Ecto neural progenitor cell (in vitro differentiated cells): Measurements from ENCODE around the gene TRIM7.
"Not testable (repeated sequence)": the region's sequence is repeated elsewhere in the genome, so short reads cannot be mapped to it uniquely, and the experiment has no call there.

Experiments used
- DNase-seq: peaks from one replicate; pipeline ENCODE4 v3.0.0-alpha.2; 2018; ENCODE audit warnings: low spot score

TRIM7 gene

DNA sequence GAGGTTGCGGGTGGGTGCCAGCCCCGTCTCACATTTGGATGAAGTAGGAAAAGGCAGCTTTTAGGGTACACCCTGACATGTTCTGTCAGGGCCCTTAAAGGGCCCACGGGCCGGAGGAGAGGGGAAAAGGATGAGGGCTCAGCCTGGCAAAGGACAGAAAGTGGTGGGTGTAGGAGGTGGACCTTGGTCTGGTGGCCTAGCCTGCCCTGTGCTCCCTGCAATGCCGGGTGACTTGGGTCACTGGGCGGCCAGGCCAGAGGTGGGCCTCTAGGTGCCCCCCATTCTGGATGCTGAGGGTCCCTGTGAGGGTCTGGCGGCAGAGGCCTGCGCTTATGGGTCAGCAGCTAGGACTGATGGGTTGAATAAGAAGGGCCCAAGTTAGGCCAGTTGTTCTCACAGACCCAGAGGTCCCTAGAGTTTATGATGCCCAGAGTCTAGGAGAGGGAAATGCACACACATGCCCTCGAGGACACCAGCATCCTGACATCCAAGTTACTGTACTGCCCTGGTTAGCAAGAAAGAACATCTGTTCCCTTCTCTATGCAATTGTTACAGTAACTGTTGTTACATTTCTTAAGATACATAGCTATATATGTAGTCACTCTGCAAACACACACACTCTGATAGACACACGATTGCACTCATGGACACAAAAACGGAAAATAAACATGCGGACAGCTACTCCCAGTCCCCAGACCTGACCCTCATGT, 12.5 kb downstream of the TRIM7 start:
- DNase-seq, result no peak

DNA sequence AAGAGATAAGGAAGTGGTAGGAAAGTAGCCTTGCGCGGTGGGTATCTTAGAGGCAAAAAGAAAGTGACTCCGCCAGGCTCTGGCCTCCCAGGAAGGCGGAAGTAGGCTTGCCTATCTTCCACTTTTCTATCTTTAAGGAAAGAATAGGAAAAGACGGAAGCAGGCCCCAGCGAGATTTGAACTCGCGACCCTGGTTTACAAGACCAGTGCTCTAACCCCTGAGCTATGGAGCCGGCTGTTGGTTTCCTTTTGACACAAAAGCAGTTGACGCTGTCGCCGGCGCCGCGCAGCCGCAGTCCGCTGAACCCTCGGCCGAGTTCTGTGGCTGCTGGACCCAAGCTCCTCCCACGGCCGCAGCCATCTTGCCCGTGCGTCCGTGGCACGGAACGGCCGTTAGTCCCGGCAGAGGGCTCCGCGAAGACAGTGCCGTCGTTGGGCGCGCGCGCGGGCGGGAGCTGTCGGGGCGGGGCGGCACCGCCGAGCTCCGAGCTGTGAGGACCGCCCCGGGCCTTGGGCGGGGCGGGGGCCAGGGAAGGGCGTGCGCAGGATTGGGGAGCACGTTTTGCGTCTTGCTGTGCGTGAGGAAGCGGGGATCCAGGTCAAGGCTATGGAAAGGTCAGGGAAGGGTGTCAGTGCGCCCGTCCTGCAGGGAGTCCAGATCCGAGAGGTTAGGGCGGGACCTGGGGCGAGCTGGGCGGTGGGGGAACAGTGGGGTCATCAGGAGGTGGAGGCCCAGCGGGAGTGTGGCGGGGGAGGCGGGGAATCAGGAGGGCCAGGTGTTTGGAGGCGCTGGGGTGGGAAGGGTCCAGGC, 13.3 kb downstream of the TRIM7 start:
- DNase-seq, result peak; percentile 99

DNA sequence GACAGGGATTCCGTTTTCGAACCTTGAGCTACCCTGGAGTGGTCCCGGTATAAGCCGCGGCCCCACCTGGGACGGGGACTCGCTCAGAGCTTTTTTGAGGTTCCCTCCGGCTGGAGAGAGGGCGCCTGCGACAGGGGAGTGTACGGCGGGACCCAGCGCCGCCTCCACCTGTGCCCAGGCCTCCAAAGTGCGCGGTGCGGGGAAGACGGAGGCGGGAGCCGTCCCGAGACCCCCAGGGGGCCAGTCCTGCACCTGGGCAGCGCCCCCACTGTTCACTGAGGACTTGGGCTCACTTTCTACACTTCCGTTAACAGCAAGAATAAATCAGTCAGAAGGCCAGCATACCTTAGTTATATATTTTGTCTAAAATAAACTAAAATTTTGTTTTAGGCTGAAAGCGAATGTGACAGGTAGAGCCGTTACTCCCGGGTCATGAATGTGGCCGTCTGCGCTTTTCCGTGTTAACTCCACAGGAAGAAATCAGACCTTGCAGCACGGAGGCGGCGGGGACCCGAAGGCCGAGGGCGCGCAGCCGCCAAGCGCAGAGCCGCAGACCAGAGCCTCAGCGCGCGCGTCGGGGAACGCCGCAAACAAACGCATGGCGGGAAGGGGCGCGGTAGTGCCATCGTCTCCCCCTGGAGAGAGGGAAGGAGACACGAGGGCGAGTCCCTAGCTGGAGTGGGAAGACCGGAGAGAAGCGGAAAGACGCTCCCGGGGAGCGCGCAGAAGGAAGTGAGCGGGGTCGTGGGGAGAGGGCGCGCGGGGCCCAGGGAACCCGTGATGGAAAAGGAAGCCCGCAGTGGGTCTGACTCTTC, 14.1 kb downstream of the TRIM7 start:
- peak; percentile 72 for DNase-seq

DNA sequence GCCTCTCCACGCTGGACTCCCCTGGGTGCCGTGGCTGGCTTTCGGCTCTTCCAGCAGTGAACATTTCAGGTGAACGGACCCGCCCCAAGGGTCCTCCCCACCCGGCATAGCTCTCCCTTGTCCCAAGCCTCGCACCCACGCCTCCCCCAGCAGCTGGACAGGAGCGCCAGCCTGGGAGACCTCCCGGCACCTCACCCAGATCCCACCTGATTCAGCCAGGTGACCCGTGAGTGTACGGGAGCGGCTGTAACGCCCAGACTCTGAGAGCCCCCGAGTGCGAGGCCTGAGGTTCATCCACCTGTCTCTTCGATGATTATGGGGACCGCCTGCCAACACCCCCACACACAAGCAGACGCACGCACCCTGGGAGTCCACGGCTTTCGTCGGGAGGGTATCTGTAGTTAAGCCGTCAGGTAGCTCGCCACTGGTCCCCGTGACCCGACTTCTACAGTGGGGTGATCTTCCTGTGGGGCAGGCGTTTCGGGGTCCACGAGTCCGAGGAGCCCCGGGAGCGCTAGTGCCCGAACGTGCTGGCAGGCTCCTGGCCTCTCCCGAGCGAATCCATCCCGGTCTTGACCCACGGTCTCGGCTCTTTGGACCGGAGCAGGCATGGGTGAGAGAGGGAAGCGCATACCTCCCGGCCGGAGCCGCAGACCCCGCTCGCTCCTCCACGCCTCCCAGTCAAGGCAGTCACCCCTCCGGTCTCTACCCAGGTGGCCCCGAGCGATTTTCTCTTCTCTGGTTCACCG, 14.9 kb downstream of the TRIM7 start:
- no peak for DNase-seq

DNA sequence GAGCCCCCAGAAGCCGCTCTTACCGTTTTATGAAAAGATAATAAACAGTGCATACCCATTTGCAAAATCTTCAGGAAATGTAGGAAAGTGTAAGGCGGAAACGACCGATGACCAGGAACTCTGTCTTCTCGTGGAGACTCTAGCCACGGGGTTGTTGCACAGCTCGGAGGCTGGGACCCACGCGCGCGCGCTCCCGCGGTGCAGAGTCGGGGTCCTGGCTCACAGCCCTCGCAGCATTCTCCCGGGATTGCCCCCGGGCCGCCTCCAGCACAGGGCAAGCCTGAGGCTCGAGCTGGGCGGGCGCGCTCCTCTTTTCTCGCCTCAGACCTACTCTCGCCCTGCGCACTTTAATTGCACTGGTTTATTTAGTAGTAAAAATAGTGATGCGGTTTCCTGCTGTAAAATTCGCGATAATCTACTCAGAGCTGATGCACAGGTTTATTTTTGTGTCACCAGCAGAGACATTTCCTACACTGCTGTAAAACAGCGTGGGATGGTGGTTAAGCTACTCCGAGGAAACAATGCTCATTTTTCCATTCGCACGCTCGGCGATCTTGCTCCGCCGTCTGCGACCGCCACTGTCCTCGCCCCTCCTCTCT, 15.5 kb downstream of the TRIM7 start:
- DNase-seq, result no peak

DNA sequence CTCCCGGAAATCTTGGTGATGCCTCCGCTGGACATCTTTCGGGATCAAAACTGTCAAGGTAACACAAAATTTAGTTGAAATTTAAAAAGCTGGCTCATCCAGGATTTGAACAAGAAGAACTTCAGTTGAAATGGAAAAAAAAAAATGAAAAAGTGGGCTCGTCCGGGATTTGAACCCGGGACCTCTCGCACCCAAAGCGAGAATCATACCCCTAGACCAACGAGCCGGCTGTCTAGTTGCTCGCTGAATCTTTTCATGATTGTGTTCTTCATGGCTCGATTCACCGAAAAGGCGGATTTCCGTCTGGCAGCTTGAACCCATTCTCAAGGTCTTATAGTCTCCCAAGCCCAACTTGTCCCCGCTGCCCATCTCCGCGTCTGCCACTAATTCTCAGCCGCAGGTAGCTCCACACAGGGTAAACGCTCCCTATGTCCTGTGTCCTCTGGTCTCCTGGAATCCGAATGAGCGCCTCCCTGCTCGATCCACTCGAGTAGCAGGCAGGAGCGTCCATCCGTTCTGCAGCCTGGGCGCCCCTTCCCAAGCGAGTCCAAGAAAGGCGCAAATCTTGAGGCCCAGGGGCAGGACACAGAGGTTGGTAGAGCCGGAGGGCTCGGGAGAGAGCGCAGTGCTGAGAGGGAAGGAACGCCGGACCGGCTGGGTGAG, 16.2 kb downstream of the TRIM7 start:
- peak; percentile 91 for DNase-seq

DNA sequence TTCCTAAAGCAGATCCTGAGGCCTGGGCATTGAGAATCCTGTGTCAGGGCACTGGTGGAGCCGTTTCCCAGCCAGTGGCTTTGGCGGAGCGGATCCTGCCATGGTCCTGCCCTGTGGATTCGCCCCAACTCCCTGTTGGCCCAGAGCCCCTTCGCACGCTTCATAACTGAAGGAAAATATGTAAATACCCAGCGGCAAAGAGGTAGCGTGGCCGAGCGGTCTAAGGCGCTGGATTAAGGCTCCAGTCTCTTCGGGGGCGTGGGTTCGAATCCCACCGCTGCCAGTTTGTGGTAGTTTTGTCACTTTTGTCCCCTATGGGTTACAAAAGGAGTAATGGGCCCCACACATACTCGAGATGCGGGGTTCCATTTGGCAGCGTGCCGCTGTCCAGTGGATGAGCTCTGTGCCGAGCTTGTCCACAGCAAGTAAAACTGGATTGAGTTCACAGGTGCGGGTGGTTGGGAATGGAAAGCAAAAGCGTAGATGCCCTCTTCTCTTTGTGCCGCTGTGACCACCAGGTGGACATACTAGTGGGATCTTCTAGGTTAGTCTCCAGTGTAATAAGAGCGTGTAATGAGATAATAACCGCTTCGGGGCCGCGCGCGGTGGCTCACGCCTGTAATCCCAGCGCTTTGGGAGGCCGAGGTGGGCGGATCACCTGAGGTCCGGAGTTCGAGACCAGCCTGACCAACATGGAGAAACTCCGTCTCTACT, 17.3 kb downstream of the TRIM7 start:
- peak; percentile 90 for DNase-seq

DNA sequence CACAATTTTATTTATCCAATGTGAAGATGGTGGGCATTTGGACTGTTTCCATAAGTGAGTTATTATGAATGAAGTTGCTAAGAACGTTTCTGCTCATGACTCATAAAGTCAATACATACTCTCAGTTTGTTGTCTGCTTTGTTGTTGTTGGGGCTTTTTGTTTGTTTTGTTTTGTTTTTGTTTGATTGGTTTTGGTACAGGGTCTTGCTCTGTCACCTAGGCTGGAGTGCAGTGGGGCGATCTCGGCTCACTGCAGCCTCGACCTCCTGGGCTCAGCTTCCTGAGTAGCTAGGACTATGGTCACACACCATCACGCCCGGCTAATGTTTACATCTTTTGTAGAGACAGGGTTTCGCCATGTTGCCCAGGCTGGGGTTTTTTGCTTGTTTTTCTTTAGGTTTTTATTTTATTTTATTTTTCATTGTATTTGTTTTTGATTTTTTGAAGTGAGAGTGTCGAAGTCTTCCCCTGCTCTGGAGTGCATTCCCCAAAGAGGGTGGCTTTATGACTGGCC, 18.0 kb downstream of the TRIM7 start:
- DNase-seq, result no peak

DNA sequence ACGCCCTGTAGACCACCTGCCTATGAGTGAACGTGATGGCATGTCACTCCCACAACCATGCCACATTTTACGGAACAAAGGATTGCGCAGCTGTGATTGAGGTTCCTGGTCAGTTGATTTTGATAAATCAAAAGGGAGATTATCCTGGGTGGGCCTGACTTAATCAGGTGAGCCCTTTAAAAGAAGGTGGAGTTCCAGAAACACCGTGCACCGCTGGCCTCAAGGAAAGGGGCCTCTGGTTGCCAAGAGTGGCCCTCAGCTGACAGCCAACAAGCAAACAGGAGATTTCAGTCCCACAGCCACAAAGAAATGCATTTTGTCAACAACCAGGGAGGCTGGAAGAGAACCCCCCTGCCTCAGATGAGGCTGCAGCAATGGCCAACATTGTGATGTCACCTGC, 19.0 kb downstream of the TRIM7 start:
- no peak for DNase-seq

DNA sequence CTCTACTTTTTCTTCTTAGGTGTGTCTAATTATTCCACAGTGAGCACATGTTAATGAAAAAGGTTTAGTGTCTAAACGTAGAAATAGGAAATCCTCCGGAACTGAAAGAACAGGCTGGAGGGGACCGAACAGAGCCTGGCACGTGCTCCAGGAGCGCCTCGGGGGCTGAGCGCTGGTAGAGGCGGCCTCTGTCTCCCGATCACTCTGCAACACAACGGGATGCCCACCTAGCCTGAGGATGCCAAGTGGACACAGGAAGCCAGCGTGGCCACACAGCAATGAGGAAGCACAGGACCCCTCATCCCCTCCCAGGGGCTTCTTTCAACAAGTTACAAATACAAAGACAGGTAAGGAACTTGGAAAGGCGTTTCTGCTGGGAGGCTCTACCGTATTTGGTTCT, 19.4 kb downstream of the TRIM7 start:
- no peak for DNase-seq

DNA sequence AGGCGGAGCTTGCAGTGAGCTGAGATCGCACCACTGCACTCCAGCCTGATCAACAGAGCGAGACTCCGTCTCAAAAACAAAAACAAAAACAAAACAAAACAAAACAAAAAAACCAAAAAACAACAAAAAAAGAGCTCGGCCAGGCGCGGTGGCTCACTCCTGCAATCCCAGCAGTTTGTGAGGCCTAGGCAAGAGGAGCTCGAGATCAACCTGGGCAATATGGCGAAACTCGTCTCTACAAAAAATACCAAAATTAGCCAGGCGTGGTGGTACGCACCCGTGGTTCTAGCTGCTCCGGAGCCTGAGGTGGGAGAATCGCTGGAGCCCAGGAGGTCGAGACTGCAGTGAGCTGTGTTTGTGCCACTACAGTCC, 20.2 kb downstream of the TRIM7 start:
- no peak for DNase-seq

DNA sequence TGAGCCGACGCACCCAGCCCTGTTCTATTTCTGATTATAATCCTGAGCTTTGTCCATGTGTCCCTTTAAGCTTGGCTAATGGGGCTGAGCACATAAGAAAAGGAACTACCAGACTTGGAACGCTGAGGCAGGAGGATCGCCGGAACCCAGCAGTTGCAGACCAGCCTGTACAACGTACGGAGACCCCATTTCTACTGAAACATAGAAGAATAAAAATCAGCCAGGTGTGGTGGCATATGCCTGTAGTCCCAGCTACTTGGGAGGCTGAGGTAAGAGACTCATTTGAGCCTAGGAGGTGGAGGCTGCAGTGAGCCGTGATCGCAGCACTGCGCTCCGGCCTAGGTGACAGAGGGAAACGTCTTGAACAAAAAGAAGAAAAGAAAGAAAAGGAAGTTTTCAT, 22.3 kb downstream of the TRIM7 start:
- DNase-seq, result no peak

DNA sequence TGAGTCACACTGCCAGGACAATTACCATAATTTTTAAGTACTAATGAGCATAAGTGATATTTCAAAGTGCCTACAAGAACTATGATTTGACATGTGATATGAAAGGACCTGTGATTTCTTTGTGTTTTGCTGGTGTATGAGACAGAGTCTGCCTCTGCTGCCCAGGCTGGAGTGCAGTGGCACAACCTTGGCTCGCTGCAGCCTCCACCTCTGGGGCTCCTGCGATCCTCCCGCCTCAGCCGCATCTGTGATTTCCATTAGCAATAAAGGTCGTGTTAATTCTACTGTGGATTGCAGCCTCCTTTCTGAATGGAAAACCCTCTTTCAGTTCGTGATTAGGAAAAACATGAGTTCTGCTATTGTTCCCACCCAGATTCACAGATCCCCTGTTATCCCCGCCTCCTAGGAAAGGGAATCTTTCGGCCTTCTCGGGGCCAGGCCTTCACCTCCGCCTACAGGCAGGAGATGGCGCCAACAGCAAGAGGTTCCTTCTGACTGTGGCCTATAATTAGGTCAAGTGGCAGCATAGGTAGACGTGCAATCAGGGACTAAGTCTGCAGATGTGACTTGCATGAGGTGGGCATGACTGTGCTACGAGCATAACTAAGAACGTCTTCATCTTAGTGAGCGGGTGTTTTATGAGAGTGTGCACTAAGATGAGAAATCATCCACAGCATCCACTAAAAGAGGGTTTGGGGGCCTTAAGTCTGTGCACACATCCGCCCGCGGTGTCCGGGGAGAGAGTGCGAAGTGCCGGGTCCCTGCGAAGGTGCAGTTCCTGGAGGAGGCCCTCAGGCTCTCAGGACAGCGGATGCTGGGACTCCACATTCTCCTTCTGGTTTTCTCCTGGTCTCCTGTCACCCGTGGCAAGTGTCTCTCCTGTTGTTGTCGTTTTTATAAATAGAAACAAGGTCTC, 23.1 kb downstream of the TRIM7 start:
- DNase-seq, result no peak

DNA sequence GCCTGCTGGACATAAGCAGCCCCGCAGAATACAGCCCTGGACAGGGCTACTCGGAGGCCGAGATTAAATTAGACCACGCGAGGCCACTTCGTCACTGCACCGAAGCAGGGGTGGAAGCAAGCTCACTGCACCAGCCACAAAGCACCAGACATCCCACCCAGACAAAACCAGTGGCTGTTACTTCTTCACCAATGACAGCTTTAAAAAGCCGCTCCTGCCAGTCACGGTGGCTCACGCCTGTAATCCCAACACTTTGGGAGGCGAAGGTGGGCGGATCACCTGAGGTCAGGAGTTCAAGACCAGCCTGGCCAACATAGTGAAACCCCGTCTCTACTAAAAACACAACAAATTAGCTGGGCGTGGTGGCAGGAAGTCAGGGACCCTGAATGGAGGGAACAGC, 27.4 kb downstream of the TRIM7 start:
- not testable (repeated sequence) for DNase-seq

DNA sequence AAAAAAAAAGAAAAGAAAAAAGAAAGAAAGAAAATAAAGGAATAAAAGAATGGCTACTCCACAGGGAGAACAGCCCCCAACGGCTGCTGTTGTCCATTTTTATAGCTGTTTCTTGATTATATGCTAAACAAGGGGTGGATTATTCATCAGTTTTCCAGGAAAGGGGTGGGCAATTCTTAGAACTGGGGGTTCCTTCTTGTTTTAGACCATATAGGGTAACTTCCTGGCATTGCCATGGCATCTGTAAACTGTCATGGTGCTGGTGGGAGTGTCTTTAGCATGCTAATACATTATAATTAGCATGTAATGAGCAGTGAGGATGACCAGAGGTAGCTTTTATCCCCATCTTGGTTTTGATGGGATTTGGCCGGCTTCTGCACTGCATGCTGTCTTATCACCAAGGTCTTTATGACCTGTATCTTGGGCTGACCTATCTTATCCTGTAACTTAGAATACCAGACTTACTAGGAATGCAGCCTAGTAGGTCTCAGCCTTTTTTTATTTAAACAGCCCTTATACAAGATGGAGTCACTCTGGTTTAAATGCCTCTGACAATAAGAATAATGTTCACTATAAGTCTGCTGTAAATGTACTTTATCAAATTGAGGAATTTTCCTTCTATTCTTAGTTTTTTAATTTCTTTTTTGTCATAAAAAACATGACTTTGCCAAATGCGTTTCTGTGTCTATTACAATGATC, 28.6 kb downstream of the TRIM7 start:
- no peak for DNase-seq

DNA sequence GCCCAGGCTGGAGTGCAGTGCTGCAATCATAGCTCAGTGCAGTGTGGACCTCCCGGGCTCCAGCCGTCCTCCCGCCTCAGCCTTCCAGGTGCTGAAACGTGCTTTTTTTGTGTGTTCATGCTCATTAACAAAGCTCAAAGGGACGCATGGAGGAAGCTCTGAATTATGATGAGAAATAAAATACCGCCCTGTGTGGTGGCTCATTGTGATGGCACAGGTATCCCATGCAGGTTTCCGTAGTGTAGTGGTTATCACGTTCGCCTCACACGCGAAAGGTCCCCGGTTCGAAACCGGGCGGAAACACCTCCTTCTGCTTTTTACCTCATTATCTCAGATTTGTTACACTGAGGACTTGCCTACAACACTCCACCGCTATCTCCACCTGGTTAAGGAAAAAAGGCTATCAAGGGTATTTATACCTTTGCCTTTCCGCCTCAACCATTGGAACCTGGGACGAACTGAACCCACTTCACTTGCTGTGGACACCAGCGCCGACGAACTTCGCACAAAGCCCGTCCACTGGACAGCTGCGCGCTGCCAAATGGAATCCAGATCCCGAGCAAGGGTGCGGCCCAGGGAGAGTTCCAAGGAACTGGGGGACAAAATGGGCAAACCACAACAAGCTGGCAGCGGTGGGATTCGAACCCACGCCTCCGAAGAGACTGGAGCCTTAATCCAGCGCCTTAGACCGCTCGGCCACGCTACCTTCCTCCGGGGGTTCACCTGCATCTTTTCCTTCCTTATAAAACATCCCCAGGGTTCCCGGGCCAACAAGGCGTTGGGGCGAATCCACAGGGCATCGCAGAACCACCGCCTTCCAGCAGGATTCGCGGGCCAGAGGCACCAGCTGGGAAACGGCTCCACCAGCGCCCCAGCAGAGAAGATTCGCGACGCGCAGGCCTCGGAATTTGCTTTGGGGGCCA, 31.3 kb downstream of the TRIM7 start:
- DNase-seq, result peak; percentile 67

DNA sequence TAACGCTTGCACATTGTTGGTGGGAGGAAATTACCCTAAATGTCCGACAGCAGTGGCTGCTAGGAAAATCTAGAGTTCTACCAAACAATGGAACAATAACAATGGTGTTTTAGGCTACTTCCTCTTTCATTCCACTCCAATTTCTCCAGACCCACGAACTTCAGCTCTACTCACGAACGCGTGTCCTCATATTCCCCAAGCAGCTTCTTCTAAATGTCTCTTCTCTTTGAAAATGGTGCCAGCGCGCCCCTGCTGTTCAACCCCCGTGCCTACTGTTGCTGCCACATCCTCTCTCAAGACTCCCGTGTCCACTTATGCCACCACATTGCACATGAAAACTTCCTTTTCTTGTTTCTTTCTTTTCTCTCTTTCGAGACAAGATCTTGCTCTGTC, 32.0 kb downstream of the TRIM7 start:
- no peak for DNase-seq
